Calu3 (cell line): ENCODE data around the gene GRIP1. TPM values are rescaled to one million over a fixed set of nuclear protein-coding genes. Genes with fewer than 3 reads are reported as not detected.
A peak's percentile ranks its signal among the peaks of the same experiment; 100 is the strongest.

Source experiments
- BruUV-seq: library from RNA; stranded (reverse); fragments of 400-500 nt; replicated peaks from 2 replicates; lab custom pipeline; 2021; lab: Mats Ljungman, UMichigan
- CTCF ChIA-PET: fragments of 300-600 bp; sonication (Branson Sonifier 250); formaldehyde crosslinking; loops from one replicate; lab custom pipeline; 2022; ENCODE audit warnings: antibody characterized with exemption; lab: Charles Lee
- DNase-seq: peaks from one replicate; pipeline ENCODE4 v3.0.0; 2022
- H3K27ac Mint-ChIP-seq: one replicate; pipeline ENCODE4 v1.8.0; 2022; ENCODE audit warnings: mixed read lengths; ENCODE audit not compliant: unreplicated experiment
- H3K27me3 Mint-ChIP-seq: one replicate; pipeline ENCODE4 v1.8.0; 2022; ENCODE audit warnings: mixed read lengths; ENCODE audit not compliant: unreplicated experiment
- H3K36me3 Mint-ChIP-seq: one replicate; pipeline ENCODE4 v1.8.0; 2022; ENCODE audit warnings: mild to moderate bottlenecking, moderate library complexity, mixed read lengths; ENCODE audit not compliant: insufficient read depth, unreplicated experiment
- H3K4me1 Mint-ChIP-seq: one replicate; pipeline ENCODE4 v1.8.0; 2022; ENCODE audit warnings: mild to moderate bottlenecking, low read depth, mixed read lengths; ENCODE audit not compliant: unreplicated experiment
- H3K4me3 Mint-ChIP-seq: one replicate; pipeline ENCODE4 v1.8.0; 2022; ENCODE audit warnings: mild to moderate bottlenecking, low read depth, moderate library complexity, mixed read lengths; ENCODE audit not compliant: unreplicated experiment
- H3K9me3 Mint-ChIP-seq: one replicate; pipeline ENCODE4 v1.8.0; 2022; ENCODE audit warnings: low read depth, mixed read lengths; ENCODE audit not compliant: unreplicated experiment
- intact Hi-C: fragments of 100-400 bp; cut with micrococcal nuclease; formaldehyde crosslinking; loops from one replicate; pipeline ENCODE4 v1.10.0; 2022; ENCODE audit not compliant: unreplicated experiment
- total RNA-seq: library from RNA; stranded (reverse); gene quantifications from 2 replicates; pipeline ENCODE4 v1.2.3, GENCODE V29; 2022
- TF ChIP-seq, protein P1 (sequence below): fragments of 200-600 bp; IDR thresholded peaks from one replicate; pipeline ENCODE4 v1.8.0; 2022; ENCODE audit warnings: antibody characterized with exemption; ENCODE audit not compliant: unreplicated experiment

GRIP1 gene
- total RNA-seq, 1 experiment from 2014 or later, result 47.4 TPM

DNA sequence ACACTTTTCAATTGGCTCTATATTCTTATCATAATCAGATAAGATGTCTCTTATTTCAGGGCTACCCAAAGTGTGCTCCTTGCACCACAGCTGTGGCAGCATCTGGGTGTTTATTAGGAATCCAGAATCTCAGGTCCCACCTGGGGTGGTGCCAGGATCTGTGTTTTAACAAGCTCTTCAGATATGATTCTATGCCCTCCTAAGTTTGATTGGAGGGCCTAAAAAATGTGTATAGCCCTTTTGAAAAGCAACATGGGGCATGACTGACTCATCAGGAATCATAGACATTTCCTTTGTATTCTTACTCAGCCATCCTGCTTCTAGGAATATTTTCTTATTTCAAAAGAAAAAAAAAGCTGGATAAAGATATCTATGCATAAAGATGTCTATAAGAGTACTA, 273.5 kb downstream of the GRIP1 start:
- Mint-ChIP-seq H3K27me3 (no peaks in the 10 kb centered on the region), H3K4me3 (no peak overlapping the region), H3K27ac (no peak overlapping the region), H3K4me1 (no peaks in the 10 kb centered on the region), H3K36me3 (no peaks in the 10 kb centered on the region), H3K9me3 (no peaks in the 10 kb centered on the region)
- no peak for DNase-seq
- intact Hi-C loops, result loop anchor here (5.0 kb wide), 2 partner anchors 128 to 258 kb away; no protein-coding TSS in a partner anchor
- no TSS peak for BruUV-seq
- CTCF ChIA-PET, result no interaction called here
- TF ChIP-seq, protein P1, sequence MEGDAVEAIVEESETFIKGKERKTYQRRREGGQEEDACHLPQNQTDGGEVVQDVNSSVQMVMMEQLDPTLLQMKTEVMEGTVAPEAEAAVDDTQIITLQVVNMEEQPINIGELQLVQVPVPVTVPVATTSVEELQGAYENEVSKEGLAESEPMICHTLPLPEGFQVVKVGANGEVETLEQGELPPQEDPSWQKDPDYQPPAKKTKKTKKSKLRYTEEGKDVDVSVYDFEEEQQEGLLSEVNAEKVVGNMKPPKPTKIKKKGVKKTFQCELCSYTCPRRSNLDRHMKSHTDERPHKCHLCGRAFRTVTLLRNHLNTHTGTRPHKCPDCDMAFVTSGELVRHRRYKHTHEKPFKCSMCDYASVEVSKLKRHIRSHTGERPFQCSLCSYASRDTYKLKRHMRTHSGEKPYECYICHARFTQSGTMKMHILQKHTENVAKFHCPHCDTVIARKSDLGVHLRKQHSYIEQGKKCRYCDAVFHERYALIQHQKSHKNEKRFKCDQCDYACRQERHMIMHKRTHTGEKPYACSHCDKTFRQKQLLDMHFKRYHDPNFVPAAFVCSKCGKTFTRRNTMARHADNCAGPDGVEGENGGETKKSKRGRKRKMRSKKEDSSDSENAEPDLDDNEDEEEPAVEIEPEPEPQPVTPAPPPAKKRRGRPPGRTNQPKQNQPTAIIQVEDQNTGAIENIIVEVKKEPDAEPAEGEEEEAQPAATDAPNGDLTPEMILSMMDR, result no peak

- CTCF ChIA-PET, result no interaction called here
- H3K27me3 Mint-ChIP-seq, result no peaks in the 10 kb centered on the region
- H3K4me1 Mint-ChIP-seq, result no peaks in the 10 kb centered on the region
- H3K27ac Mint-ChIP-seq, result no peak overlapping the region
- intact Hi-C loops, result no loop called here
- TF ChIP-seq, protein P1, result no peak
- no peaks in the 10 kb centered on the region for H3K36me3 Mint-ChIP-seq
- no peaks in the 10 kb centered on the region for H3K9me3 Mint-ChIP-seq
- peak; percentile 24 for DNase-seq
- no peak overlapping the region for H3K4me3 Mint-ChIP-seq
- BruUV-seq, result no TSS peak
These were observed 275.1 kb downstream of the GRIP1 start for GRCh38 chr12:66403746-66404145.

DNA sequence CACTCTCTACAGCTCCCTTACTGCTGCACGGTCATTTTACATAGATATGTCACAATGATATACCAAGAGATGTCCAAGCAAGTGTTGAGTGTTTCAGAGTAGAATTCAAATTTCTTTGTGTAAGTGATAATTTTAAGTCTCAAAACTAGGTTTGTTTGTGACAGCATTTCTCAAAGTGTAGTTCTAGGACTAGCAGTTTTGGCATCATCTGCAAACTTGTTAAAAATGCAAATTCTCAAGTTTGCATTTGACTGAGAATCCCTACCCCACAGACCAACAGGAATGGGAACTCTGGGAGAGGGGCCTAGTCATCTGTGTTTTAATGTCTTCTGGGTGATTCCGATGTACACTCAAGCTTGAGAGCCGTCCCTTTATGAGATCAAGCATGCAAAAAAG, 279.0 kb downstream of the GRIP1 start:
- no TSS peak for BruUV-seq
- no peaks in the 10 kb centered on the region for H3K27me3 Mint-ChIP-seq
- no peak overlapping the region for H3K4me3 Mint-ChIP-seq
- no peak overlapping the region for H3K27ac Mint-ChIP-seq
- intact Hi-C loops, result no loop called here
- no peaks in the 10 kb centered on the region for H3K36me3 Mint-ChIP-seq
- DNase-seq, result no peak
- H3K9me3 Mint-ChIP-seq, result no peaks in the 10 kb centered on the region
- CTCF ChIA-PET, result no interaction called here
- TF ChIP-seq, protein P1, result no peak
- no peaks in the 10 kb centered on the region for H3K4me1 Mint-ChIP-seq

- Mint-ChIP-seq H3K4me1 (no peaks in the 10 kb centered on the region), H3K36me3 (no peaks in the 10 kb centered on the region), H3K27ac (no peak overlapping the region), H3K9me3 (no peaks in the 10 kb centered on the region), H3K4me3 (no peak overlapping the region), H3K27me3 (no peaks in the 10 kb centered on the region)
- DNase-seq, result no peak
- CTCF ChIA-PET, result interaction anchor here (1.4 kb wide), 1 partner anchor 10 kb away, joined by 5 read pairs; no protein-coding TSS in a partner anchor
- intact Hi-C loops, result no loop called here
- TF ChIP-seq, protein P1, result no peak
- no TSS peak for BruUV-seq
These were observed 279.7 kb downstream of the GRIP1 start for GRCh38 chr12:66398931-66399910.
